ENCODE data around the gene VWA1. TPM values are rescaled to one million over a fixed set of nuclear protein-coding genes. Genes with fewer than 3 reads are reported as not detected.
A peak's percentile ranks its signal among the peaks of the same experiment; 100 is the strongest.

The VWA1 gene
- not detected for total RNA-seq
- polyA plus RNA-seq = not detected
- 0 to 0.25 (median 0.04) reads per million in 6 experiments for total RNA-seq

- peak; percentile 79 to 85 for ATAC-seq
- H3K36me3 Mint-ChIP-seq = no peaks in the 10 kb centered on the region
- H3K27me3 Mint-ChIP-seq = peaks cover 0 to 30% (median 7%) of the 10 kb centered on the region in 5 donors
- DNase-seq = peak; percentile 44 to 76 (median 62)
- peaks cover 1 to 10% (median 9%) of the 10 kb centered on the region in 4 donors for H3K4me1 Mint-ChIP-seq
- H3K9me3 Mint-ChIP-seq = no peaks in the 10 kb centered on the region
- POLR2A ChIA-PET = interaction anchor here (0.7 kb wide), 1 partner anchor 34 kb away, joined by 3 read pairs; no protein-coding TSS in a partner anchor
- H3K4me3 Mint-ChIP-seq = peak within 1 kb of the TSS; percentile 48 to 76 (median 55)
- no peak within 1 kb of the TSS for H3K27ac Mint-ChIP-seq
These were observed at the start of gene VWA1 for GRCh38 chr1:1435106-1435903. VWA1 (plus strand) TSS chr1:1435690; CDS start chr1:1435749, 59 bp downstream.

- Mint-ChIP-seq H3K4me3 (no peak overlapping the region), H3K27ac (no peak overlapping the region), H3K36me3 (peaks cover 0 to 55% (median 20%) of the 10 kb centered on the region in 3 donors), H3K27me3 (no peaks in the 10 kb centered on the region), H3K4me1 (peaks cover 0 to 6% (median 3%) of the 10 kb centered on the region in 4 donors), H3K9me3 (no peaks in the 10 kb centered on the region)
- DNase-seq (no peak), ATAC-seq (no peak)
- POLR2A ChIA-PET = interaction anchor here (2.2 kb wide), 1 partner anchor 13 kb away, joined by 9 read pairs; the partner anchor contains the start of gene CCNL2
These were observed 49.6 kb upstream of the VWA1 start for GRCh38 chr1:1385931-1386330.

GRCh38 chr1:1387098-1388077, 48.1 kb upstream of the VWA1 start:
- Mint-ChIP-seq H3K27me3 (no peaks in the 10 kb centered on the region), H3K36me3 (peaks cover 0 to 70% (median 20%) of the 10 kb centered on the region in 3 donors), H3K27ac (no peak overlapping the region), H3K4me1 (peaks cover 1 to 10% (median 6%) of the 10 kb centered on the region in 4 donors), H3K9me3 (no peaks in the 10 kb centered on the region), H3K4me3 (no peak overlapping the region)
- no peak for ATAC-seq
- DNase-seq = peak in 1 of 10 donors; percentile 57
- POLR2A ChIA-PET = interaction anchor here (0.7 to 2.2 kb wide), 4 partner anchors 11 to 18 kb away, joined by 3 to 9 read pairs (median 4); partner anchors contain the start of genes AURKAIP1 and CCNL2

- POLR2A ChIA-PET = interaction anchor here (0.6 to 2.0 kb wide), 2 partner anchors 18 to 427 kb away, joined by 3 to 4 read pairs; no protein-coding TSS in a partner anchor
- H3K27me3 Mint-ChIP-seq = no peaks in the 10 kb centered on the region
- no peaks in the 10 kb centered on the region for H3K9me3 Mint-ChIP-seq
- H3K27ac Mint-ChIP-seq = no peak overlapping the region
- peaks cover 4 to 9% (median 5%) of the 10 kb centered on the region in 4 donors for H3K4me1 Mint-ChIP-seq
- H3K36me3 Mint-ChIP-seq = peaks cover 0 to 76% (median 20%) of the 10 kb centered on the region in 3 donors
- ATAC-seq = no peak
- H3K4me3 Mint-ChIP-seq = no peak overlapping the region
- no peak for DNase-seq
These were observed 47.4 kb upstream of the VWA1 start for GRCh38 chr1:1388078-1388472.

- Mint-ChIP-seq H3K4me3 (no peak overlapping the region), H3K9me3 (no peaks in the 10 kb centered on the region), H3K27me3 (no peaks in the 10 kb centered on the region), H3K27ac (no peak overlapping the region), H3K36me3 (peaks cover 0 to 100% (median 25%) of the 10 kb centered on the region in 3 donors), H3K4me1 (peaks cover 9 to 26% (median 12%) of the 10 kb centered on the region in 4 donors)
- no peak for DNase-seq
- no peak for ATAC-seq
- POLR2A ChIA-PET = interaction anchor here (1.0 kb wide), 1 partner anchor 15 kb away, joined by 5 read pairs; no protein-coding TSS in a partner anchor
These were observed 44.8 kb upstream of the VWA1 start for GRCh38 chr1:1390675-1391074.

- Mint-ChIP-seq H3K36me3 (peaks cover 0 to 98% (median 25%) of the 10 kb centered on the region in 3 donors), H3K9me3 (no peaks in the 10 kb centered on the region), H3K27ac (no peak overlapping the region), H3K27me3 (no peaks in the 10 kb centered on the region), H3K4me3 (no peak overlapping the region), H3K4me1 (peaks cover 10 to 29% (median 14%) of the 10 kb centered on the region in 4 donors)
- DNase-seq = no peak
- POLR2A ChIA-PET = interaction anchor here (1.0 kb wide), 1 partner anchor 15 kb away, joined by 5 read pairs; no protein-coding TSS in a partner anchor
- peak in 1 of 2 donors; percentile 18 for ATAC-seq
These were observed 44.3 kb upstream of the VWA1 start for GRCh38 chr1:1391225-1391624.

- H3K27ac Mint-ChIP-seq = no peak overlapping the region
- POLR2A ChIA-PET = interaction anchor here (1.8 kb wide), 1 partner anchor 17 kb away, joined by 6 read pairs; the partner anchor contains the start of gene AURKAIP1
- ATAC-seq (no peak), DNase-seq (peak in 1 of 10 donors; percentile 53)
- peaks cover 11 to 42% (median 18%) of the 10 kb centered on the region in 4 donors for H3K4me1 Mint-ChIP-seq
- H3K4me3 Mint-ChIP-seq = no peak overlapping the region
- no peaks in the 10 kb centered on the region for H3K27me3 Mint-ChIP-seq
- no peaks in the 10 kb centered on the region for H3K9me3 Mint-ChIP-seq
- H3K36me3 Mint-ChIP-seq = peaks cover 0 to 94% (median 16%) of the 10 kb centered on the region in 3 donors
These were observed 42.5 kb upstream of the VWA1 start for GRCh38 chr1:1393014-1393413.

GRCh38 chr1:1393428-1393827, 42.1 kb upstream of the VWA1 start:
- no peak overlapping the region for H3K4me3 Mint-ChIP-seq
- peaks cover 0 to 92% (median 16%) of the 10 kb centered on the region in 3 donors for H3K36me3 Mint-ChIP-seq
- no peak for ATAC-seq
- H3K9me3 Mint-ChIP-seq = no peaks in the 10 kb centered on the region
- H3K27me3 Mint-ChIP-seq = no peaks in the 10 kb centered on the region
- peak overlapping the region in 1 of 10 donors; percentile 18 for H3K27ac Mint-ChIP-seq
- peak in 1 of 10 donors; percentile 24 for DNase-seq
- POLR2A ChIA-PET = interaction anchor here (1.8 kb wide), 1 partner anchor 18 kb away, joined by 6 read pairs; the partner anchor contains the start of gene AURKAIP1
- H3K4me1 Mint-ChIP-seq = peaks cover 13 to 46% (median 20%) of the 10 kb centered on the region in 4 donors

GRCh38 chr1:1394116-1394515, 41.4 kb upstream of the VWA1 start:
- DNase-seq = peak in 1 of 10 donors; percentile 15
- Mint-ChIP-seq H3K36me3 (peaks cover 0 to 85% (median 16%) of the 10 kb centered on the region in 3 donors), H3K27me3 (no peaks in the 10 kb centered on the region), H3K9me3 (no peaks in the 10 kb centered on the region), H3K4me3 (no peak overlapping the region), H3K4me1 (peaks cover 13 to 46% (median 21%) of the 10 kb centered on the region in 4 donors), H3K27ac (no peak overlapping the region)
- POLR2A ChIA-PET = interaction anchor here (1.8 kb wide), 1 partner anchor 19 kb away, joined by 6 read pairs; the partner anchor contains the start of gene AURKAIP1
- no peak for ATAC-seq

- Mint-ChIP-seq H3K4me1 (peaks cover 15 to 51% (median 29%) of the 10 kb centered on the region in 4 donors), H3K4me3 (peak overlapping the region in 8 of 10 donors; percentile 5 to 57 (median 36)), H3K9me3 (no peaks in the 10 kb centered on the region), H3K27me3 (no peaks in the 10 kb centered on the region), H3K36me3 (peaks cover 0 to 75% (median 11%) of the 10 kb centered on the region in 3 donors), H3K27ac (peak overlapping the region in 1 of 10 donors; percentile 87)
- DNase-seq (peak in 1 of 10 donors; percentile 59), ATAC-seq (no peak)
- POLR2A ChIA-PET = interaction anchor here (0.7 kb wide), 1 partner anchor 203 kb away, joined by 5 read pairs; no protein-coding TSS in a partner anchor
These were observed 40.3 kb upstream of the VWA1 start for GRCh38 chr1:1395166-1395565.

- peak in 1 of 10 donors; percentile 45 for DNase-seq
- POLR2A ChIA-PET = interaction anchor here (1.3 to 5.9 kb wide), 8 partner anchors 10 to 217 kb away, joined by 3 to 69 read pairs (median 11); partner anchors contain the start of genes AURKAIP1, MIB2 and MRPL20
- Mint-ChIP-seq H3K27me3 (no peaks in the 10 kb centered on the region), H3K9me3 (no peaks in the 10 kb centered on the region), H3K4me3 (peak overlapping the region; percentile 83 to 95 (median 89)), H3K4me1 (peaks cover 15 to 65% (median 44%) of the 10 kb centered on the region in 4 donors), H3K27ac (peak overlapping the region; percentile 84 to 92 (median 90)), H3K36me3 (peaks cover 0 to 67% (median 11%) of the 10 kb centered on the region in 3 donors)
- ATAC-seq = no peak
These were observed 37.5 kb upstream of the VWA1 start for GRCh38 chr1:1397839-1398523.
